Heart left ventricle (tissue), 16 donors: ENCODE measurements around the gene ZNF57. TPM values are rescaled to one million over a fixed set of nuclear protein-coding genes. Genes with fewer than 3 reads are reported as not detected.

ENCODE experiments used
- ATAC-seq, 4 donors: fragments of 200-7000 bp; cut with Tn5 transposase; one replicate each; pipeline ENCODE4 v1.9.1; 2020 to 2022; ENCODE audit warnings: moderate library complexity in 4 of 4, mild to moderate bottlenecking in 3 of 4, moderate number of reproducible peaks in 1 of 4
- DNase-seq, 5 donors: peaks; one replicate each; pipeline ENCODE4 v3.0.0-alpha.2; 2020
- H3K27ac ChIP-seq, 12 donors: fragments of 200-600 bp; sonication (generic) in 4 of 12; one replicate each; pipeline versions ENCODE4 v1.5.0 to v1.8.0; 2016 to 2022; ENCODE audit warnings: mild to moderate bottlenecking in 2 of 12
- H3K27me3 ChIP-seq, 9 donors: fragments of 200-600 bp; sonication (generic) in 2 of 9; one replicate each; pipeline versions ENCODE4 v1.5.1 to v1.8.0; 2016 to 2022; ENCODE audit warnings: mild to moderate bottlenecking in 3 of 9
- H3K36me3 ChIP-seq, 9 donors: fragments of 200-600 bp; sonication (generic) in 2 of 9; one replicate each; pipeline versions ENCODE4 v1.5.0 to v1.8.0; 2018 to 2022; ENCODE audit warnings: mild to moderate bottlenecking in 2 of 9
- H3K4me1 ChIP-seq, 12 donors: fragments of 200-600 bp; sonication (generic) in 4 of 12; one replicate each; pipeline versions ENCODE4 v1.5.0 to v1.8.0; 2016 to 2022; ENCODE audit warnings: mild to moderate bottlenecking in 3 of 12
- H3K4me3 ChIP-seq, 12 donors: fragments of 200-600 bp; sonication (generic) in 4 of 12; one replicate each; pipeline versions ENCODE4 v1.5.0 to v1.8.0; 2017 to 2022; ENCODE audit warnings: mild to moderate bottlenecking in 9 of 12, moderate library complexity in 4 of 12
- H3K9me3 ChIP-seq, 12 donors: fragments of 200-600 bp; sonication (generic) in 4 of 12; one replicate each; pipeline versions ENCODE4 v1.5.0 to v1.8.0; 2016 to 2022; ENCODE audit warnings: mild to moderate bottlenecking in 1 of 12
- POLR2A ChIP-seq, 2 donors: fragments of 450-650 bp; IDR thresholded peaks; one replicate each; pipeline ENCODE4 v1.6.1; 2017; ENCODE audit warnings: antibody characterized with exemption in 2 of 2, mild to moderate bottlenecking in 2 of 2, moderate library complexity in 2 of 2
- WGBS, 4 donors: extraction: QIAGEN DNeasy Blood & Tissue Kit in 2 of 4; methylation state at CpG; one replicate each; pipeline versions ENCODE4 v1.1.5 to v1.1.7; 2013 to 2018; 5-methylcytosine and 5-hydroxymethylcytosine counted together
- intact Hi-C, 10 donors: fragments of 100-400 bp; cut with DNase I; formaldehyde crosslinking; loops; one replicate each; pipeline versions ENCODE4 v1.11.1 to v1.14.2; 2022
- polyA plus RNA-seq, 2 donors: library from polyadenylated mRNA; stranded (reverse); fragments of 200-250 nt; gene quantifications; one replicate each; pipeline ENCODE4 v1.2.3, GENCODE V29; 2013
- total RNA-seq, 9 donors: library from RNA; depleted of rRNA in 2 of 9; stranded (reverse); fragments of >200 nt in 2 of 9; fragmentation: NEBNext Ultra II Directional in 3 of 9; extraction: Animal tissue kit (Norgen Biotek cat#: 25700) in 3 of 9; gene quantifications; one replicate each; pipeline versions ENCODE4 v1.1.0 to v1.2.4, GENCODE V29; 2016 to 2023
- TF ChIP-seq, protein P1 (sequence below), 12 donors: fragments of 200-600 bp; sonication (generic) in 4 of 12; IDR thresholded peaks; one replicate each; pipeline versions ENCODE4 v1.5.0 to v1.8.0; 2018 to 2022; ENCODE audit warnings: antibody characterized with exemption in 12 of 12, mild to moderate bottlenecking in 5 of 12
- donor health status: ischemic (EF 13 %, LVEDD 7.1; RV severe dilation, severe dysfunction).
- donor health status: healthy with polysubstance abuse.
- donor health status: DM: no; HTN: yes; CAD: no.
- donor health status: DM: no; HTN: no; CAD: no.
- donor health status: ischemic (EF 25% LVEDD 6.9; RV normal size, moderate dysfunction).
- donor health status: ischemic (EF 25% LVEDD 5.7; RV mildly dilated, moderate dysfunction).
- donor health status: healthy.
- donor health status: DM: yes; HTN: yes; CAD: no.
- donor health status: ischemic (EF 35%, LVEDD 5.7; RV mildly dilated, moderate dysfunction).
- donor health status: nonischemic (EF 11% LVEDD 7.7; RV severe dilation, severe dysfunction).
- donor health status: DM: yes; HTN: yes; CAD: no.
- donor health status: PGD.
- donor health status: ischemic (EF 29% LVEDD 5.4; RV normal size, mild dysfunction).
- donor health status: nonischemic (EF 23%, LVEDD 6.1; RV moderate dilation, normal function).

The ZNF57 gene
- total and polyA plus RNA-seq, 11 donors = 2.1 to 5.6 (median 3.3) TPM

- Histone ChIP-seq H3K36me3 (peaks cover 25 to 73% (median 40%) of the 10 kb centered on the region in 9 donors), H3K27me3 (no peaks in the 10 kb centered on the region), H3K9me3 (peaks cover 0 to 100% (median 84%) of the 10 kb centered on the region in 12 donors), H3K4me3 (no peak overlapping the region), H3K4me1 (no peaks in the 10 kb centered on the region), H3K27ac (no peak overlapping the region)
- ATAC-seq (no peak), DNase-seq (no peak)
- WGBS, 4 donors = 95 to 98% (median 97%) methylated on average over 3 of the region's 3 CpGs
- intact Hi-C loops = no loop called here
- TF ChIP-seq, protein P1, sequence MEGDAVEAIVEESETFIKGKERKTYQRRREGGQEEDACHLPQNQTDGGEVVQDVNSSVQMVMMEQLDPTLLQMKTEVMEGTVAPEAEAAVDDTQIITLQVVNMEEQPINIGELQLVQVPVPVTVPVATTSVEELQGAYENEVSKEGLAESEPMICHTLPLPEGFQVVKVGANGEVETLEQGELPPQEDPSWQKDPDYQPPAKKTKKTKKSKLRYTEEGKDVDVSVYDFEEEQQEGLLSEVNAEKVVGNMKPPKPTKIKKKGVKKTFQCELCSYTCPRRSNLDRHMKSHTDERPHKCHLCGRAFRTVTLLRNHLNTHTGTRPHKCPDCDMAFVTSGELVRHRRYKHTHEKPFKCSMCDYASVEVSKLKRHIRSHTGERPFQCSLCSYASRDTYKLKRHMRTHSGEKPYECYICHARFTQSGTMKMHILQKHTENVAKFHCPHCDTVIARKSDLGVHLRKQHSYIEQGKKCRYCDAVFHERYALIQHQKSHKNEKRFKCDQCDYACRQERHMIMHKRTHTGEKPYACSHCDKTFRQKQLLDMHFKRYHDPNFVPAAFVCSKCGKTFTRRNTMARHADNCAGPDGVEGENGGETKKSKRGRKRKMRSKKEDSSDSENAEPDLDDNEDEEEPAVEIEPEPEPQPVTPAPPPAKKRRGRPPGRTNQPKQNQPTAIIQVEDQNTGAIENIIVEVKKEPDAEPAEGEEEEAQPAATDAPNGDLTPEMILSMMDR (IDR thresholded peaks at IDR 0.05) = no peak
- no peak for TF ChIP-seq POLR2A (IDR thresholded peaks at IDR 0.05)
Observed at GRCh38 chr19:2854849-2855248, 45.9 kb upstream of the ZNF57 start.

DNA sequence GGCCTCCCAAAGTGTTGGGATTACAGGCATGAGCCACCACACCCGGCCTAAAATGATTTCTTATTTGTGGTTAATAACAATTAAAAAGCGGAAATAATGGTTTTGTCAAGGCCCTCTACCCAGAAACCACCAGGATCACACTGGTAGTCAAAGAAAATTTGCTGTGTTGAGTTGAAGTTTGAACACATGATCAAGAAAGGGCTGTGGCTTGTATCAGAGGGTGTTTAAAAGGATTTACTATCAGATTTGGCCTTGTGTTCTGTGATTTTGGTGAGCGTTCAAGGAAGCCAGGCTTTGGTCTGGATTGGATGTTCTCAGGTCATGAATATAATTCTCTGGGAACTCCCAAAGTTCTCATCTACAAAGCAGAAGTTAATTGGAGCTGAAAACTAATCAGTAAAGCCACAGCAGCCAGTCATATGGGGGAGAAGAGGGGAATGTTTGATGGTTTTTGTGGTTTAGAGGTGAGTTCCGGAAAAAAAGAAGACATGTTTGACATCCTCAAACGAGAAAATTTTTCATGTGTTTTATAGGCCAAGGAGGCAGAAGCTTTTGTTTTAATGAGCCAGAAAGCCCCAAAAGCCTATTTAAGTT, 44.2 kb upstream of the ZNF57 start:
- Histone ChIP-seq H3K4me1 (no peaks in the 10 kb centered on the region), H3K36me3 (peaks cover 19 to 56% (median 28%) of the 10 kb centered on the region in 9 donors), H3K4me3 (no peak overlapping the region), H3K27me3 (no peaks in the 10 kb centered on the region), H3K9me3 (peaks cover 0 to 92% (median 68%) of the 10 kb centered on the region in 12 donors), H3K27ac (no peak overlapping the region)
- TF ChIP-seq, protein P1 (IDR thresholded peaks at IDR 0.05) = no peak
- TF ChIP-seq POLR2A (IDR thresholded peaks at IDR 0.05) = no peak
- ATAC-seq (no peak), DNase-seq (no peak)
- intact Hi-C loops = no loop called here
- 93 to 98% (median 96%) methylated on average over 5 of the region's 5 CpGs for WGBS, 4 donors

DNA sequence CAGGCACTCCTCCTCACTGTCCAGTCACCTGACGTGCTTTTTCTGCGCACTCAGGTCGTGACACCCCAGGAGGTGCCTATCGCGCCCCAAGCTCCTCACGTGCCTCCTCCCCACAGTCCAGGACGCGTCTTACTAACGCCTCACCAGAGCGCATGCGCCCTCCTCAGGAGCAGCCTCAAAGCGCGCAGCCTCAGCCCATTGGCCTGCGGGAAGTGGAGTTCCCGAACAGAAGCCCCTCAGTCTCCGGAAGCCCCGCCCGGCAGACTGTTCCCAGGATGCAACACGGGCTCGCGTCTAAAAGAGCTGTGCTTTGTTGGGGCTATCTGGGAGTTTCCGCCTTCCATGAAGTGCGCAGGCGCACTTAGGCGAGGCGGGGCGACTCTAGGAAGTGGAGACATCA, 41.9 kb upstream of the ZNF57 start:
- intact Hi-C loops = no loop called here
- WGBS, 4 donors = 67 to 83% (median 76%) methylated on average over 15 to 27 of the region's 27 CpGs
- ATAC-seq = no peak

GRCh38 chr19:2863816-2864215, 36.9 kb upstream of the ZNF57 start:
- H3K36me3 ChIP-seq = peaks cover 0 to under 1% (median 0%) of the 10 kb centered on the region in 9 donors
- ATAC-seq (peak in 3 of 4 donors; percentile 63 to 78 (median 73)), DNase-seq (no peak)
- H3K9me3 ChIP-seq = peaks cover 0 to 20% (median 7%) of the 10 kb centered on the region in 12 donors
- intact Hi-C loops = loop anchor here in 2 of 10 donors (10.0 kb wide), 2 partner anchors 209 to 219 kb away; no protein-coding TSS in a partner anchor
- no peaks in the 10 kb centered on the region for H3K4me1 ChIP-seq
- no peak for TF ChIP-seq POLR2A (IDR thresholded peaks at IDR 0.05)
- TF ChIP-seq, protein P1 (IDR thresholded peaks at IDR 0.05) = no peak
- H3K27ac ChIP-seq = no peak overlapping the region
- H3K4me3 ChIP-seq = no peak overlapping the region
- H3K27me3 ChIP-seq = no peaks in the 10 kb centered on the region
- 66 to 80% (median 68%) methylated on average over 10 of the region's 10 CpGs for WGBS, 4 donors

More for the DNA sequence above, 41.9 kb upstream of the ZNF57 start:
- no peaks in the 10 kb centered on the region for H3K4me1 ChIP-seq
- H3K27ac ChIP-seq = no peak overlapping the region
- peaks cover 0 to 33% (median 5%) of the 10 kb centered on the region in 9 donors for H3K36me3 ChIP-seq
- no peaks in the 10 kb centered on the region for H3K27me3 ChIP-seq
- peaks cover 0 to 69% (median 45%) of the 10 kb centered on the region in 12 donors for H3K9me3 ChIP-seq
- TF ChIP-seq POLR2A (IDR thresholded peaks at IDR 0.05) = no peak
- TF ChIP-seq, protein P1 (IDR thresholded peaks at IDR 0.05) = no peak
- no peak for DNase-seq
- H3K4me3 ChIP-seq = no peak overlapping the region
